Germinal center (tissue), 1 donor: ENCODE data around the gene TMEM273.

Experiments
- DNase-seq: peaks from one replicate; pipeline ENCODE4 v3.0.0; 2012; ENCODE audit warnings: mixed read lengths, low spot score

The TMEM273 gene

DNA sequence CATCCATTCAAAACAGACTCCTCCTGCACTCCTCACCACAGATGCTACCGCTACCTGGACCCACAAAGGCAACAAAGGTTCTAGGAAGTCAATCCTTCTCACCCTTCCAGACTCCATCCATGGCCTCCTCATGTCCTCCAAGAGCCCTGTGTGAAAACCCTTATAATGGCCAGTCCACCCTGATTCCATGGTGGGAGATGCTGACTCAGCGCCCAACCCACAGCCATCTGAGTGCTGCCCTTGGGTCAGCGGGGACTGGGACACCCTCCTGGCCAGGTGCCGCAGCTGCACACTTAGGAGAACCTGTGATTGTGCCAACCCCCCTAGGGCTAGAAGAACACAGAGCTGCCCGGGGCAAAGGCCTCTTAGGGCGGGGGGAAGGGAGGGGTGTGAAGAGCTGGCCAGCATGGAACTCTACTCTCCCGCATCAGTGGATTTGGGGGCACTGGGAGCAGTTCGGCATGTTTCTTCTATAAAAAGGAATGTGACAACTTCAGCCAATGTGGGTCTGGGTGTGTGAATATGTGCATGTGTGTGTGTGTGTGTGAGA is 25.4 kb downstream of the TMEM273 start:
- no peak for DNase-seq

DNA sequence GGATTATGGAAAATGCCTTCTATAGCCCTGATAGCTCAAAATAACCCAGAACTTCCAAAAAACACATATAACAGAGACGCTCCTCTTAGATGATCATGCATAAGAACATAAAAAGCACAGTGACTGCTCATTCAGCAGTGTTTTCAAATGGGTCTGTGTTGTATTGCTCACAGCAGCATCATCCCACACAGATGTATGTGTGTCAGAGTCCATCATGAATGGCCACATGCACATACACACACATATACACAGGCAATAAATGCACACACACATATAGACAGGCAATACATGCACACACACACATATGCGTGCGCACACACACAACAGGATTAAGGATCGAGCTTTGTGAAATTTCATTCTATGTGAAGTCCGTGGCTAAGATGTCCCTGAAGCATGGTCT is 26.1 kb downstream of the TMEM273 start:
- no peak for DNase-seq

DNA sequence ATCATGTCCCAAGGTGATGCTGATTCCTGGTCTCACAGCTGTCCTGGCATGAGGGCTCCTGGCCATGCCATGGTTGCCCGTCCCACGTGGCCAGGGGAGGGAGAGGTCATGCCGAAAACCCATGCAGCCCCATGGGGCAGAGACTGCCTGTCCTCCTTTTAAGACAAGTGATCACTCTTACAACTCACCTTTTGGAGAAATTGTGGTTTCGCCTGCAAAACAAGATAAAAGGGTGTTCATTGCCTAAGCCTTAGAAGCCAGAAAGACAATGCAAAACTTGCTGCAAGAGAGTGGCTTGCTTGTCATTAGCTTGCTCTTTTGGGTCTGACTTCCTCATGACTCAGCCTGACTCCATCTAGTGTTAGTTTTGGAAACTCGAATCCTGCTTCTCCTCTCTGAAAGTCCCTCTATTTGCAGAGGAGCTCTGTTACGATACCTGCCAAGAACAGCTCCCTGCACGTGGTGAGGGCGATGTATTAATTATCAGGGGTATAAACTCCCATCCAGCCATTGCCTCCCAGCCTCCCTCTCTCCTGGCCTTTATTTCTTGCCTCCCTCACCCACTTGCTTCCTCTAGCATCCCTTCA is 26.7 kb downstream of the TMEM273 start:
- no peak for DNase-seq

DNA sequence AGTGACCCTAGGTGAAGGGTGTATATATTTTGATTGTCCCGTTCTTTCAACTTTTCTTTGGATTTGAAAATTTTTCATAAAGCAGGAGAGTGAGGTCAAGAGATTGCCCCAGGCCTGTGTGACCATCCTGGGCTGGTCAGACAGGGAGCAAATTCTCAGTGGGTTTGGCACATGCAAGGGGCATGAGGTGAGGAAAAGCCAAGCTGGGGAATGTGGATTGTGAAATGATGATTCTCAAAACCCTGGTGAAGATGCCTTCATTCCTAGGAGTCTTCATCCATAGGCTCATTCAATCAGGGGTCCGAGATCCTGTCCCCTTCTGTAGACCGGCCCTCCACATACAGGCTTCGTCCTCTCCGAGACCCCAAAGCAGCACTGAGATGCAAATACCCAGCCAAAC is 27.4 kb downstream of the TMEM273 start:
- DNase-seq, result no peak

DNA sequence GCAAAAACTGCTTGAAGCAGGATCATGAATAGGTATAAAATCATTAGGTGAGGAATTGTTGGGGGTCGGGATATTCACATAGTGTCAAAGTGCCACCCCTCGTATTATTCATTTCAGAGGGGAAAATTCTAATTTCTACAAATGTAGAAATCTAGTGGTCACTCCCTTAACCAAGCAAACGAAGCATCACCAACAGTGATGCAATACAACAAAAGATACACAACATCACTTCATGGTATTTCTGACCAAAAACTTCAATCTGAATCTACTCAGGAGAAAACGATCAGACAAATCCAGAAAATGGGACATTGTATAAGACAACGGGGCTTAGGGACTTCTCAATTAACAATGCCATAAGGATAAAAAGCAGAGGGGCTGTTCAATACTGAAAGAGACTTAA is 28.1 kb downstream of the TMEM273 start:
- no peak for DNase-seq

DNA sequence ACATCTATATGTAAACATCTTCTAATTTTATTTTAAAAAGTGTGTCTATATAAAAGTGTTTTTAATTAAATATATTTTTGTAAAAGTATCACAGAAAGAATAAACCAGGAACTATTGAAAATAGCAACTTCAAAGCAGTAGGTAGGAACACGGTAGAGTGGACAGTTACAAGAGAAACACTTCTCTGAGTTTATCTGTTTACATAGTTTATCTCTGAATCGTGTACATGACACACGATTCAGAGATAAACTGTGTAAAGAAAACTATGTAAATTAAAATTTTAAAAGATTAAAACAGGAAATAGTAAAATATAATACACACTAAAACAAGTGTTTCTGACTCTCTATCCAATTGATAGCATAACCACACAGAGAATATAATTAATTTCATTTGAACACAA is 29.3 kb downstream of the TMEM273 start:
- DNase-seq, result no peak

DNA sequence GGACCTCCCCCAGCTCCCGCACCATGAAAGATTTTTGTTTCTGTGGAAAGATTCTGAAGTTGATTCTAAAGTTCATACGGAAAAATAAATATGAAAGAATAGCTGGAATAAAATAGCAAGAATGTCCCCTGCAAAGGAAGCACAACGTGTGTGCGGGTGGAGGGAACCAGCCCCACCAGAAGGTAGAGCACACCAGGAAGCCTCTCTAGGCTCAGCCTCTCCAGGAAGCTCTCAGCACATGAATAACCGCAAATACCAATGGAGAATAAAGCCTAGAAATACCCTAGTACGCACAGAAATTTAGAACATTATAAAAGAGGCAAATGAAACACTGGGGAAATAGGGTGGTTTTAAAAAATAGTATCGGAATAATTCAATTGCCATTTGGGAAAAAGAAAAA is 29.8 kb downstream of the TMEM273 start:
- DNase-seq, result no peak

DNA sequence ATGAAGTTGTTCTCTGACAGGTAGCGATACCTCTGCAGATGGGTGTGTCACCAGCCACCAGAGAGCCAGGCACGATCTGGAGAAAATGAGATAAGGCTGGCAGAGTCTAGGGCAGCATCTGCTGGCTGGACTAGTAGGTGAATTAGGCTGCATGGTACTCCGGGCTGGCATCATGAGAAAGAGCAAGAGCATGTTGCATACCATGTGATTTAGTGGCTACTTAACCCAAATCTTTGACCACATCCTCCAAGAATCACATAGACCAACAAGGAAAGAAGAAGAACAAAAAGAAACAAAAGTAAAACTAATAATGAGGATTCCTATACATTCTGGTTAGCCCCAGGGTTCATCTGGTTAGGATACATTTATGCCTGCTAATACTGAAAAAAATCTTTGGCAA is 31.0 kb downstream of the TMEM273 start:
- DNase-seq, result no peak

DNA sequence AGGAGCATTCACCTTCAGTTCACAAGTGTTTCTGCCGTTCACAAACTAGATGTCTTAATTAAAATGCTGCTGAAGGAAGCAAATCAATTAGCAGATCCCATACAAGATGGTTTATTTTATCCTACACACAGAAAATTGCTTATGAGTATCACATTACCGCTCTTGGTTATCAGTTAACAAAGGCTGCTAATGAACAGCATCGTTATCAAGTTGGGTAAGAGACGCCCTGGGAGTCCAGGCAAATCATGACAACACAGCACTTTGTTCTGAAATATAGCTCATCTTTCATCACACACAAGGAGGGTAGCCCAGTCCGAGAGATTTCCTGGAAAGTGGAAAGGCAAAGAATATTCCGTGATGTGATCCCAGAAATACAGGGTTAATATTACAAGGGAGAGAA is 33.5 kb downstream of the TMEM273 start:
- DNase-seq, result no peak

DNA sequence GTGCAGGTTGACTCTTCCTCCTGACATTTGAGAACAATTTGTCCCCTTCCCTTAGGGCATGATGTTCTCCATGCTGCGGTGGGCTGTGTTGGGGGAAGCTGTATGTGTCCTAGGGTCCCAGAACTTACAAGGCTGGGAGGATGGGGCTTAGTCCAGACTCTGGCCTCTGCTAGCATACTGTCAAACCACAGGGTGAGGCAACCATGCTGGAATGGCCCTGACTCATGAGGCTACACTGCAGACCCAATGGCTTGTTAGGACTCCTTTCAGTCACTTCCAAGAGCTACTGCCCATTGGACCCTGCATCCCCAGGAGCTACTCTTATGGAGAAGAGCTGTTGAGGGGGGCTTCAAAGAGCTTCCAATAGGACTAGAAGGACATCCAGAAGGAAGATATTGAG is 34.2 kb downstream of the TMEM273 start:
- DNase-seq, result no peak

DNA sequence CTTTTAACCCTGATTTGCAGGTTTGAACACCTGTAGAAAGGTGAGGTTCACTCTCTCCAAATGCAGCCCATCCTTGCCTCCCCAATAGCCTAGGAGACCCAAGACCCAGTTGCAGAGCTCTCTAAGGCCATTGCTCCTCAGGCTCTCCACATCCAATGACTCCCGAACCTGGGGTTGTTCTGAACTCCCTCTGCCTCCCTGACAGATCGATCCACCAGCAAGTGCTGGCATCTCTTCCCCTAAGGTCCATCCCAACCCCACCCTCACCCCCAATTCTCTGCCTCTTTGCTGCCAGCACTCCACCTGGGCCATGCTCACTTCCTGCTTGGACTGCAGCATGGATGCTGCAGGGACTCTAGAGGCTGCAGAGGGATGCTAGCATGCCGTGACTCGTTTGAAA is 35.1 kb downstream of the TMEM273 start:
- DNase-seq, result no peak

DNA sequence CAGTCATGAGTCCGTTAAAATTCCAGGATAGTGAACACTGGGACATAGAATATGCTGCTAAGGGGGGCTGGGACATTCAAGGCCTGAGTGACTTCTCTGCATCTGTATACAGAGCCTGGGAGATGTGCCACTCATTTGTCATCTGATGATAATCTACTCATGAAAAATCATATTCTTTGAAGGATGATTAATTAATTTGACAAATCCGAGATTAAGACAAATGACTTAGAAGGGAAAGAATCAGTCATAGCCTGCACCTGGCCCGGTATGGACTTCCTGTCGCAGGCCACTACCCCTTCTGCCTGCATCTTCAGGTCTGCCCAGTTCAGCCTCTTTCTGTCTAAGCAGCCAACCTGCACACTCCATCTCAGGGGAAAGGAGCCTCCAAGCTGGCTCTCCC is 35.5 kb downstream of the TMEM273 start:
- DNase-seq, result no peak

DNA sequence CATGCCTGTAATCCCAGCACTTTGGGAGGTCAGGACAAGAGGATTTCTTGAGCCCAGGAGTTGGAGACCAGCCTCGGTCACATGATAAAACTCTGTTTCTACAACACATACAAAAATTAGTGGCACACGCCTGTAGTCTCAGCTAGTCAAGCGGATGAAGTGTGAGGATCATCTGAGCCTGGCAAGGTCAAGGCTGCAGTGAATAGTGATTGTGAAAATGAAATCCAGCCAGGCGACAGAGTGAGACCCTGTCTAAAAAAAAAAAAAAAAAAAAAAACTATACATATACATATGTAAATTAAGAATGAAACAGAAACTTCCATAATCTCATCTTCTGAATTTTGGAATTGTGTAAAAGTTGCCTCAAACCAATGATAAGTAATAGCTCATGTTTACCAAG is 36.2 kb downstream of the TMEM273 start:
- DNase-seq, result no peak

DNA sequence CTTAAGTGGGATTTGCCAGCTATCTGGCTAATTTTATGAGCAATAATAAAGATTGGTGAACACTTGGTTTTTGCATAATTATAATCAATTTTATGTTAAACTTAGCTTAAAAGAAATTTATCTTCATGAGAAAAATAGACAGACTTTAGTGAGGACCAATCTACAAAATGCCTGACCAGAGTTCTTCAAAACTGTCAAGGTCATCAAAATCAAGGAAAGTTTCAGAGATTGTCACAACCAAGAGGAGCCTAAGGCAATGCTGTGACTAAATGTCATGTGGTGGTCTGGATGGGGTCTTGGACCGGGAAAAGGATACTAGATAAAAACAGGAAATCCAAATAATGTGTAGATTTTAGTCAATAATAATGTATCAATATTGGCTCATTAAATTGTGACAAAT is 36.7 kb downstream of the TMEM273 start:
- no peak for DNase-seq

DNA sequence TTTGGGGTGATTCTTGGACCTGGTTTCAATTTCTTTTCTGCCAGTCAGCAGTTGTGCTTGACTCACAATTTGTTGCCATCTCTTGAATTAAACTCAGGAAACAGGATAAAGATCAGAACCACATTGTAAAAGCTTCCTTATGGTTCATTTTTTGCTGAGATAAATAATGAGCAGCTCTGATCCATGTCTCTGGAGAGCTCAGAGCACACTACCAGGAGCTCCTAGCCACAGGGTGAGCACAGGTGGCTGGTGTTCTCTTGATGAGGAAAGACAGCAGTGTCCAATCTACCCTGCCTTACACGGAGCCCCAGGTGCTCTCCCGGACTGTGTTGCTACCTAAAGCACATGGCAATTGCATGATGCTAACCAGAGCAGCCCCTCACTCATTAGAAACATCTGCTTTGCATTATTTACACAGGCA is 37.2 kb downstream of the TMEM273 start:
- DNase-seq, result no peak

DNA sequence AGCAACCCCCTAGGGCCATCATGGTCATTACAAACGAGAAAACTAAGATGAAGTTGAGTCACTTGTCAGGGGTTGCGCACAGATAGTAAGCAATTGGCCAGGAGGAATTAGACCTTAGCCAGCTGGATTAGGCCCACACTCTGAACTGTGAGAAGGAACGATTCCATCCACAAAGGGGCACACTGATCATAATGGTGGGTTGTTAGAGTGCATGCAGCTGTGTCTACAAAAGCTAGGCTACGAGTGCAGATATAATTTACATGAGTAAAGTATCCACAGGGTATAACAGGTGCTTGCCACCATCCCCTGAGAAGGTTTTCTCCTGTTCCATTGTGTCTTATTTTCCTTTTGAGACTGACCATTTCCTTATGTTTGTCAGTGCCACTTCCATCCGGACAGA is 37.8 kb downstream of the TMEM273 start:
- no peak for DNase-seq

DNA sequence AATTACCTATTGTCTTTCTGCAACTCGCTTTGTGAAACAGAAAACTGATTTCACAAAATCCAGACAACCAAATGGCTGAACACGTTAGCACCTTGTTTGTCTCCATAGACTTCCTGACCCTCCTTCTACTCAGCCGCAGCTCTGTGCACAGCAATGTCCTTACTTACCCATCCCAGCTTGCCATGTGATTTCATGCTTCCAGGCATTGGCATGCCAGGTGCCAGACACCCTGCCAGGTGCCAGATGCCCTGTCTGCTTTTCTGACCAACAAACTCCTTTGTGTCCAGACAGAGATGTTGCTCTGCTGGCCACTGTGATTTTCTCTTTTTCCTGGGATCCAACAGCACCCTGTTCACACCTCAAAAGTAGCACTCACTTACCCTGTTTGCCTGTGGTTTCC is 38.3 kb downstream of the TMEM273 start:
- no peak for DNase-seq

DNA sequence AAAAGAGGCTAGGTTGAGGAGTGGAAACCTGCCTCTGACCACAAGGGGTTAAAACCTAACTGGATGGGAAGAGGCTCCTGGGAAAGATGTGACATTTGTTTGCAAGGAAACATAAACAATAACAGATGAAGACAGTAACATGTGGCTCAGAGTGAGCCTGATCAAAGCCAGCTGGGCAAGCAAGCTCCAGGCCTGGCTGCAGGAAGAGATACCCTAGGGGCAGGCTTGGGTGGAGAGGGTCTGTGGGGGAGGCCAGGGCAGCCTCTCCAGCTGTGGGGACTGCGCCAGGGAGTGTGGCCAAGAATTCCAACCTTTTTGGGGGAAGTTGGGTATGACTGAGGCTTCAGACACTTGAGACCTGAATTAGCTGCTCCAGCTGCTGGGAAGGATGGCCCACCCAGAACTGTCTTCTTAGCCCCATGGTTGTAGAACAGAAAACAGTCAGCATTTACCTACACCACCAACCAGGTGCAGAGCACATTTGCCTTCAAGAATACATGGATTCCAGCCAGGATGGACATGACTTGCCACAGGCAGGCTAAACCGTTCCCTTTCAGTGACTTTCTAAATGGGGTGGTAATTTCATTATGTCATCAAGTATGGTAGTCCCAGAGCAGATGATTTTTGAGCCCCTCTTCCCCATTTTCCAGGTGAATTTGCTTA is 44.0 kb downstream of the TMEM273 start:
- no peak for DNase-seq

DNA sequence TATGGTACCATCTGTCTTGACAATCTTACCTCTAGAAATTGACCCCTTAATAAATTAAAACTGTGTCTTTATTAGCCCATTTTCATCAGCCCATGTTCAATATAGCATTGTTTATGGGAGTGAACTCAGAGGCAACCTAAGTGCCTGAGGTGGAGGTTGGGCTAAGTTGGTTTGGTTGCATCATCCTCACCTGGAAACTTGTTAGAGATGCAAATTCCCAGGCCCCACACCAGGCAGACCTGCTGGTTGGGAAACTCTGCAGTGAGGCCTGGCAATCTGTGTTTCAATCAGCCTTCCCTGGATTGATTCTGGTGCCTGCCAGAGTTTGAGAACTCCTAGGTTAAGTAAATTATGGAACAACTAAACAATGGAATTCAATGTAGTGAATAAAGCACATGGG is 44.9 kb downstream of the TMEM273 start:
- DNase-seq, result no peak

DNA sequence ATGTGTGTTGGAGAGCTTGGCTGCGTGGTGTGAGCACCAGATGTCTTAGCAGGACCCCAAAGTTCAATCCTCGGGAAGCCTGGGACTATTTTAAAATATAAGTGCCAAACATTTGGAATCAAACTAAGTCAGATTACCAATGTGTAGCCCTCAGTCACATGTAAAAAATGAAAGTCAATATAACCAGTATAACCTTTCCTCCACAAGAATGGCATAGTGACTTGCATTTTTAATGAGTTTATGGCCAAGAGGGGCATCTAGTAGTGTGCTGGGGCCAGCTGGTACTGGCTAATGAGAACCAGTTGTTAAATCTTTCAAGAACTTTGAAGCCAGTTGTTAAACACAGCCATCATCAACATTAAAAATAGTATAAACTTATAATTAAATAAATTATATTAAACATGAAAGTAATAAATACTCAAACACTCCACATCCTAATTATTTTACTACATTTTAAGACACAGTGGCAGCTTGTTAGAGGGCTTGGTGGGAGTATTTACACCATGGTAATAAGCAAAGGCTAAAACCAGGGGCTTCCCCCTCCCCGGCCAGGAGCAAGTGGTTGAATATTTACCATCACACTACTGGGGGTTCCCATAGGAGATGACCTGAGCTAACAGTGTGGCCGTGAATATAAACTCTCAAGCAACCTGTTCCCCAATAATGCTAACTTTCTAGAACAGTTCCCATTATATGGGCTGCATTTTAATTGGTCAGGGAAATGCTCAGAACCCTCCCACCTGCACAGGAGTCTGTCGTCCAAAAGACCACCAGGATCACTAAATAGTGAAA is 46.5 kb downstream of the TMEM273 start:
- DNase-seq, result no peak

DNA sequence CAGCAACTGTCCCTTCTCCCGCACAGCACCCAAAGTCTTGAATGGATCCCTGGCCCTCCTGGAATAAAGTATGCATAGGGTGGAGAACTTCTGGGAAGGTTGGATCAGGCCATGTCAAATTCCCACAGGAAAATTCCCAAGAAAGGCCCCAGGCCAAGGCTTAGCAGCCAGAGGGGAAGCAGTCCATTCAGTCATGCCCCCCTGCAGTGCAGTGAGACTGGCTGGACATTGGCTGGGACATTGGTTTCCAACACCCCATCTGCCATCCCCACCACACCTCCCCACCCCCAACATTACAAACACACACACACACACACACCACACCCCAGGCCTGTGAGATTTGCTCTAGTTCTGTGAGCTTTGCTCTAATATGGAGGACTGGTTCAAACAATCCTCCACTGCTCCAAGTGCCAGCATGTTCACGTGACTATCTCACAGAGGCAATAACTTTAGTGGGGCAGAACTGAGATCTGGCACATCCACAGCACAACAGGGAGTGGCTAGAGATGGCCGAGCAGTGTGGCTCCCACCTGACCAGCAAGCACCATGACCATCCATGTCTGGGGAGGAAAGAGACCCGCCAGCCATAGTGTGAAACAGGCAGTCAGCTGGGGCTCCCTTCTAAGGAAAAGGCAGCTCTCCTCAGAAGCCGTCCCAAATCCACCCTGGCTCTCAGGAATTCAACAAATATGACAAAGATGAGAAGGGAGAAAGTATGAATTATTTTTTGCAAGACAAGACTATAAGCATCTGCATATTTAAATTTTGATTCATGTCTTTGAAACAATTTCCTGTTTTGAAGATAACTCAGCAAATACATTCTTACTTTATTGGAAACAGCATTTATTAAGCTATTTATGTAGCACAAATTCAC is 47.6 kb downstream of the TMEM273 start:
- no peak for DNase-seq

DNA sequence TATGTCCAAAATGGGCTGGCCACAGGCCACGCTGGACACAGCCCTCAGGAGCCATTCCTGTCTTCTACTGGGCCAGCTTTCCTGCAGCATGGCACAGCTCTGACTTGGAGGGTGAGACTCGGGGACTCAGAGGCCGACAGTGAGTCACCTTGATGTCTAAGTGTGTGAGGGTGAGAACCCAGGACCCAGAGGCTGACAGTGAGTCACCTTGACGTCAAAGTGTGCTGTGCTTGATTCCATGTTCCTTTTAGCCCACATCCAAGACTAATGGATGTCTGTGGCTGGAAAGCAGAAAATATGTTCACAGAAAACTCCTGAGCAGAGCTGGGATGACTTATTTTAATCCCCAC is 48.4 kb downstream of the TMEM273 start:
- no peak for DNase-seq
